GF-D8 (cell line): ENCODE results near the gene ZDHHC8.

Source experiments
- DNase-seq: peaks from one replicate; lab custom pipeline; 2025; lab: John Stamatoyannopoulos, UW

The ZDHHC8 gene

GRCh38 chr22:20131597-20131858 is at the start of gene ZDHHC8:
Gene ZDHHC8 (plus strand): TSS chr22:20131804. CDS start chr22:20131948, 144 bp downstream.
- no peak for DNase-seq

GRCh38 chr22:20083157-20083890 is 48.3 kb upstream of the ZDHHC8 start:
- DNase-seq = no peak

- no peak for DNase-seq
Observed at GRCh38 chr22:20083891-20084546, 47.6 kb upstream of the ZDHHC8 start.

GRCh38 chr22:20084547-20085413 is 46.8 kb upstream of the ZDHHC8 start:
- DNase-seq = no peak

- DNase-seq = no peak
Observed at GRCh38 chr22:20085651-20086050, 46.0 kb upstream of the ZDHHC8 start.

GRCh38 chr22:20086101-20086599 is 45.5 kb upstream of the ZDHHC8 start:
- no peak for DNase-seq

- DNase-seq = no peak
Observed at GRCh38 chr22:20086763-20087162, 44.8 kb upstream of the ZDHHC8 start.

GRCh38 chr22:20087319-20088262 is 44.0 kb upstream of the ZDHHC8 start:
- no peak for DNase-seq

- DNase-seq = no peak
Observed at GRCh38 chr22:20088263-20088648, 43.3 kb upstream of the ZDHHC8 start.

GRCh38 chr22:20089226-20089976 is 42.2 kb upstream of the ZDHHC8 start:
- no peak for DNase-seq

GRCh38 chr22:20089977-20090729 is 41.5 kb upstream of the ZDHHC8 start:
- no peak for DNase-seq

GRCh38 chr22:20090730-20091240 is 40.8 kb upstream of the ZDHHC8 start:
- DNase-seq = no peak

- no peak for DNase-seq
Observed at GRCh38 chr22:20091690-20092476, 39.7 kb upstream of the ZDHHC8 start.

- DNase-seq = no peak
Observed at GRCh38 chr22:20092477-20092854, 39.1 kb upstream of the ZDHHC8 start.

- no peak for DNase-seq
Observed at GRCh38 chr22:20093418-20094196, 38.0 kb upstream of the ZDHHC8 start.

GRCh38 chr22:20094197-20094807 is 37.3 kb upstream of the ZDHHC8 start:
- no peak for DNase-seq

GRCh38 chr22:20095521-20095920 is 36.1 kb upstream of the ZDHHC8 start:
- no peak for DNase-seq
